ENCODE data around the gene DMD.

- no peak for TF ChIP-seq CTCF (IDR thresholded peaks at IDR 0.05)
- no peak for TF ChIP-seq POLR2A (IDR thresholded peaks at IDR 0.05)
Measured at GRCh38 chrX:31236231-31236630, 1975.1 kb downstream of the DMD start.
